Pancreas (tissue), 10 donors: ENCODE results near the gene TEX35. TPM values are rescaled to one million over a fixed set of nuclear protein-coding genes. Genes with fewer than 3 reads are reported as not detected.

Experiments used
- ATAC-seq, 4 donors: fragments of 200-7000 bp; cut with Tn5 transposase; one replicate each; pipeline versions ENCODE4 v1.8.0 to v1.9.1; 2020; ENCODE audit warnings: mild to moderate bottlenecking in 4 of 4, moderate library complexity in 4 of 4
- DNase-seq, 6 donors: peaks; one replicate each; pipeline ENCODE4 v3.0.0-alpha.2; 2020
- FAIRE-seq: peaks from 2 replicates; lab custom pipeline; 2012; peaks lifted over from hg19 to GRCh38; lab: Jason Lieb, UNC
- H3K27ac ChIP-seq, 4 donors: fragments of 200-600 bp; sonication (generic); 1 replicate in 3 of 4; 2 replicates in 1 of 4; pipeline versions ENCODE4 v1.5.0 to v1.8.0; 2020
- H3K27me3 ChIP-seq, 4 donors: fragments of 200-600 bp; one replicate each; pipeline ENCODE4 v1.8.0; 2021
- H3K36me3 ChIP-seq, 3 donors: fragments of 200-600 bp; sonication (generic) in 1 of 3; one replicate each; pipeline versions ENCODE4 v1.5.0 to v1.8.0; 2020 to 2021
- H3K4me1 ChIP-seq, 3 donors: fragments of 200-600 bp; one replicate each; pipeline ENCODE4 v1.8.0; 2021
- H3K4me3 ChIP-seq, 4 donors: fragments of 200-600 bp; sonication (generic) in 2 of 4; one replicate each; pipeline versions ENCODE4 v1.5.0 to v1.8.0; 2020 to 2021
- H3K9me3 ChIP-seq, 4 donors: fragments of 200-600 bp; one replicate each; pipeline ENCODE4 v1.8.0; 2021
- WGBS, 2 donors: extraction: QIAGEN DNeasy Blood & Tissue Kit; methylation state at CpG; one replicate each; pipeline ENCODE4 v1.1.7; 2013; 5-methylcytosine and 5-hydroxymethylcytosine counted together
- intact Hi-C, 3 donors: fragments of 100-400 bp; cut with DNase I; formaldehyde crosslinking; loops; one replicate each; pipeline versions ENCODE4 v1.11.1 to v1.14.2; 2022
- polyA plus RNA-seq, 2 donors: library from polyadenylated mRNA; stranded (reverse); fragments of 200-250 nt; gene quantifications; one replicate each; pipeline ENCODE4 v1.2.3, GENCODE V29; 2013
- total RNA-seq, 6 donors: library from RNA; stranded (reverse); fragmentation: NEBNext Ultra II Directional in 4 of 6; extraction: Animal tissue kit (Norgen Biotek cat#: 25700) in 4 of 6; gene quantifications; one replicate each; pipeline versions ENCODE4 v1.2.1 to v1.2.4, GENCODE V29; 2021 to 2023
- TF ChIP-seq, protein P1 (sequence below), 4 donors: fragments of 200-600 bp; sonication (generic) in 3 of 4; IDR thresholded peaks; one replicate each; pipeline versions ENCODE4 v1.5.0 to v1.8.0; 2021; ENCODE audit warnings: antibody characterized with exemption in 4 of 4
- donor health status: healthy with polysubstance abuse.
- donor health status: DM: no; HTN: no; CAD: no; lungs with moderate emphysema.
- donor health status: DM: no; HTN: no; CAD: no.
- donor health status: control.
- donor health status: control.
- donor health status: Bipolar disorder and iron deficiency.
- donor health status: DM: yes; HTN: yes; CAD: no.
- donor health status: DM: no; HTN: no; CAD: no.
- donor health status: DM: no; HTN: no; CAD: no.
- donor health status: DM: yes; HTN: yes; CAD: no.

The TEX35 gene
- total and polyA plus RNA-seq, 8 donors: not detected

DNA sequence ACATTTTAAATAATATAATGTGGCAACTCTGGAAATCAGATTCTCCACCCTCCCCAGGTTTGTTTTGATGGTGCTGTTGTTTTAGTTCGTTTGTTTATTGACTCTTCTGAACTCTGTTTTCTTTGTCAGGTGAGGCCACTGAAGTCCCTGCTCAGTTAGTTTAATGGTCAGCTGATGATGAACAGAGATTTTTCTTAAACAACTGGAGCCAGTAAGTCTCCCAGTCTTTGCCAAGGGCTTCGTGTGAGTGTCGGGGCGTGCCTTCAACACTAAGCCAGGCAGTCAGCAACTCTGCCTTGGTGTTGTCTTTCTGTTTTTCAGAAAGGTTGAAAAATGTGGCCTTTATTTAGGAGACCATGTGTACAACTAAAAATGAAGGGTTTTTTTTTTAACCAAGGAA, 58.9 kb downstream of the TEX35 start:
- no peak for ATAC-seq
- Histone ChIP-seq H3K4me1 (no peaks in the 10 kb centered on the region), H3K36me3 (no peaks in the 10 kb centered on the region), H3K9me3 (no peaks in the 10 kb centered on the region), H3K27me3 (peaks cover 0 to 4% (median 0%) of the 10 kb centered on the region in 4 donors), H3K4me3 (no peak overlapping the region), H3K27ac (no peak overlapping the region)
- intact Hi-C loops: no loop called here
- whole genome bisulfite sequencing, 2 donors: 88% methylated on average over 4 of the region's 4 CpGs
- no peak for DNase-seq
- TF ChIP-seq, protein P1, sequence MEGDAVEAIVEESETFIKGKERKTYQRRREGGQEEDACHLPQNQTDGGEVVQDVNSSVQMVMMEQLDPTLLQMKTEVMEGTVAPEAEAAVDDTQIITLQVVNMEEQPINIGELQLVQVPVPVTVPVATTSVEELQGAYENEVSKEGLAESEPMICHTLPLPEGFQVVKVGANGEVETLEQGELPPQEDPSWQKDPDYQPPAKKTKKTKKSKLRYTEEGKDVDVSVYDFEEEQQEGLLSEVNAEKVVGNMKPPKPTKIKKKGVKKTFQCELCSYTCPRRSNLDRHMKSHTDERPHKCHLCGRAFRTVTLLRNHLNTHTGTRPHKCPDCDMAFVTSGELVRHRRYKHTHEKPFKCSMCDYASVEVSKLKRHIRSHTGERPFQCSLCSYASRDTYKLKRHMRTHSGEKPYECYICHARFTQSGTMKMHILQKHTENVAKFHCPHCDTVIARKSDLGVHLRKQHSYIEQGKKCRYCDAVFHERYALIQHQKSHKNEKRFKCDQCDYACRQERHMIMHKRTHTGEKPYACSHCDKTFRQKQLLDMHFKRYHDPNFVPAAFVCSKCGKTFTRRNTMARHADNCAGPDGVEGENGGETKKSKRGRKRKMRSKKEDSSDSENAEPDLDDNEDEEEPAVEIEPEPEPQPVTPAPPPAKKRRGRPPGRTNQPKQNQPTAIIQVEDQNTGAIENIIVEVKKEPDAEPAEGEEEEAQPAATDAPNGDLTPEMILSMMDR (IDR thresholded peaks at IDR 0.05): no peak
- FAIRE-seq: no peak

Other genes with a start within 250 kb of the TEX35 start
- gene CLEC20A, start 16.1 kb upstream of the TEX35 start, total RNA-seq: not detected
- not detected for gene CLEC20A, start 16.1 kb upstream of the TEX35 start, polyA plus RNA-seq
- gene RALGPS2, start 212.1 kb downstream of the TEX35 start, total RNA-seq: 10 to 100 TPM in 3 of 6 donors, 1 to 10 TPM in 3; 5.0 to 11.6 (median 8.9) TPM
- 1 to 10 TPM; 1.9 to 5.0 TPM for gene RALGPS2, start 212.1 kb downstream of the TEX35 start, polyA plus RNA-seq